ENCODE results near the gene PRIM2. TPM values are rescaled to one million over a fixed set of nuclear protein-coding genes. Genes with fewer than 3 reads are reported as not detected.
"Not testable (repeated sequence)": the region's sequence is repeated elsewhere in the genome, so short reads cannot be mapped to it uniquely, and the experiment has no call there.

Gene PRIM2
- total RNA-seq, 2 donors from 2014 or later: 42.7 to 49.1 TPM

DNA sequence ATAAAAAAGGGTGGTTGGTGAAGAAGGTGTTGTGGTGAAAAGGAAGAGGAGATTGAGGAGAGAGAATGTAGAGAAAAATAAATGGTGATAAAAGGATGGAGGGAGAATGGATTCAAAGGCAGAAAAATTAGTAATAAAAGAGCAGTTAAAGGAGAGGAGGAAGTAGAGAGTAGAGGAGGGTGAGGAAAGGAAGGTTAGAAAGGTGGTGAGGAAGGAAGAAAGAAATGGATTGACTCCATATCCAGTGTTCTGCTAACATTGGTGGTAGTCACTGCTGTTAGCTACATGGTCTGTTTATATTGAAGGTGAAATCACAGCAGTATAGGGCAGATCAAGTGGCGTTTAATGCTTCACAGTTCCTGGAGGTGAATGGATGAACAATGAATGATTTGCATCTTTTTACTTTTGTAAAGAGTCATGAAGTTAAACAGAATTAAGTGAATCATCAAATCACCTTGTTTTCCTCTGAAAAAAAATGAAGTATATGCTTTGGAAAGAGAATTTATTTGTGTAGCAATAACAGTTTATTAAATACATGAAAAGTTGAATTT, 154.0 kb downstream of the PRIM2 start:
- H3K4me3 Mint-ChIP-seq; H3K27ac Mint-ChIP-seq; H3K27me3 Mint-ChIP-seq; H3K36me3 Mint-ChIP-seq (ENCODE audit: low read depth); H3K9me3 Mint-ChIP-seq; ATAC-seq (replicated peaks); H3K4me1 Mint-ChIP-seq: not testable (repeated sequence)

DNA sequence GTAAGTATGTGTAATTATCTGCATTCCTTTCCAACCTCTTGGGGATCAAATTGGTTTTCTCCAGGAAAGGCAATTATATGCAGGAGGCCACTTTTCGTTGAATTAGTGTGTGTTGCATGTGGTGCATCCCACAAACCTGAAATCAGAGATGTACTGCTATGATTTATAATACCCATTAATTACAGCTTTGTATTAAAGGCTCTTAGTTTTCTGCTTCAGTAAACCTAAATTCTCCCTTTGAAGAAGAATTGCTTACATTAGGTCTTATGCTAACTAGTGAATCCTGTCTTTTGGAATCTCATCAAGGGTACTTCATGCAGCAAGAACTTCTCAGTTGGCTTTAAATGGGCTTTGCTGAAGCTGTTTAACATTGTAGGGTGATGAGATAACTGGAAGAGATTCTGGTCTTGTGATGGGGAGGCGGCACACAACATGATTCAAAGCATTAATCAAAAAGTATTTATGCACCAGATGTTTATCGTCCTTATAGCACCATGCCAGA, 155.5 kb downstream of the PRIM2 start:
- not testable (repeated sequence) for ATAC-seq (replicated peaks); H3K36me3 Mint-ChIP-seq (ENCODE audit: low read depth); H3K27ac Mint-ChIP-seq; H3K27me3 Mint-ChIP-seq; H3K4me3 Mint-ChIP-seq; H3K9me3 Mint-ChIP-seq; H3K4me1 Mint-ChIP-seq

GRCh38 chr6:57474862-57475475, 157.5 kb downstream of the PRIM2 start:
- H3K27me3 Mint-ChIP-seq; H3K4me3 Mint-ChIP-seq; H3K36me3 Mint-ChIP-seq (ENCODE audit: low read depth); H3K4me1 Mint-ChIP-seq; H3K27ac Mint-ChIP-seq; H3K9me3 Mint-ChIP-seq; ATAC-seq (replicated peaks): not testable (repeated sequence)

DNA sequence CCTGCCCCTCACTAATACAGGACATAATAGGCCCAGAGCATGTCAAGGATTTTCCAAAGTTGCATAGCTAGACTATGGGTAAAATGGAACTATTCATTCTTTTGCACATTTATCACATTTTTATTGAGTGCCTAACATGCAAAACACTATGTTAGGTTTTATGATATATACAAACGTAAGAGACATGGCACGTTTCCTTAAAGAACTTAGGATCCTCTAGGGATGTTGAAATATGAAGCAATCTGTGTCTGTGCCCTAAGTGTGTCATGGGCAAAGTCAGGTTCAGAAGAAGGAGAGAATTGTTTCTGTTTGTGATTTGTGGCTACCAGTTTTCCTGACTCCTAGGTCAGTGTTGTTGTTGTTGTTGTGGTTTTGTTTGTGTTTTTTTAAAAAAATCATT, 158.2 kb downstream of the PRIM2 start:
- not testable (repeated sequence) for H3K27me3 Mint-ChIP-seq; H3K9me3 Mint-ChIP-seq; ATAC-seq (replicated peaks); H3K27ac Mint-ChIP-seq; H3K4me3 Mint-ChIP-seq; H3K4me1 Mint-ChIP-seq; H3K36me3 Mint-ChIP-seq (ENCODE audit: low read depth)

DNA sequence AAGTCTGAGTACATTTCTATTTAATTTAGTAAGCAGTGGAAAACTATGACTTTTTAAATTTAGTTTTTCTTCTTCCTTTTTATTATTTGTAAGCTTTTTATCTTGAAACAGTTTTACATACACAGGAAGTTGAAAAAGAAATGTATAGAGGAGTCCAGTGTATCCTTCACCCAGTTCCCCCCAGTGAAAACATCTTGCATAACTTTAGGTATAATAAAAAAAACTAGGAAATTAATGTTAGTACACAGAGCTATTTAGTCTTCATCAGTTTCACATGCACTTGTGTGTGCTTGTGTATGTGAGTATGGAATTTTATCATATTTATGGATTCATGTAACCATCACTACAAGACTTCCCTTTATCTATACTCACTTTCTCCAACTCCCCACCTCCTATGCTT, 162.8 kb downstream of the PRIM2 start:
- H3K36me3 Mint-ChIP-seq (ENCODE audit: low read depth); H3K9me3 Mint-ChIP-seq; ATAC-seq (replicated peaks): not testable (repeated sequence)

GRCh38 chr6:57481121-57481520, 163.7 kb downstream of the PRIM2 start:
- H3K9me3 Mint-ChIP-seq; H3K36me3 Mint-ChIP-seq (ENCODE audit: low read depth); H3K4me1 Mint-ChIP-seq; H3K27ac Mint-ChIP-seq; ATAC-seq (replicated peaks); H3K27me3 Mint-ChIP-seq; H3K4me3 Mint-ChIP-seq: not testable (repeated sequence)

More for the DNA sequence above, 162.8 kb downstream of the PRIM2 start:
- H3K4me1 Mint-ChIP-seq, H3K27me3 Mint-ChIP-seq, H3K27ac Mint-ChIP-seq, H3K4me3 Mint-ChIP-seq: not testable (repeated sequence)

GRCh38 chr6:57482471-57482870, 165.0 kb downstream of the PRIM2 start:
- not testable (repeated sequence) for ATAC-seq (replicated peaks); H3K27me3 Mint-ChIP-seq; H3K27ac Mint-ChIP-seq; H3K4me3 Mint-ChIP-seq; H3K9me3 Mint-ChIP-seq; H3K36me3 Mint-ChIP-seq (ENCODE audit: low read depth); H3K4me1 Mint-ChIP-seq

GRCh38 chr6:57486494-57487081, 169.2 kb downstream of the PRIM2 start:
- H3K27me3 Mint-ChIP-seq; H3K36me3 Mint-ChIP-seq (ENCODE audit: low read depth); H3K9me3 Mint-ChIP-seq; H3K27ac Mint-ChIP-seq; H3K4me3 Mint-ChIP-seq; H3K4me1 Mint-ChIP-seq; ATAC-seq (replicated peaks): not testable (repeated sequence)

DNA sequence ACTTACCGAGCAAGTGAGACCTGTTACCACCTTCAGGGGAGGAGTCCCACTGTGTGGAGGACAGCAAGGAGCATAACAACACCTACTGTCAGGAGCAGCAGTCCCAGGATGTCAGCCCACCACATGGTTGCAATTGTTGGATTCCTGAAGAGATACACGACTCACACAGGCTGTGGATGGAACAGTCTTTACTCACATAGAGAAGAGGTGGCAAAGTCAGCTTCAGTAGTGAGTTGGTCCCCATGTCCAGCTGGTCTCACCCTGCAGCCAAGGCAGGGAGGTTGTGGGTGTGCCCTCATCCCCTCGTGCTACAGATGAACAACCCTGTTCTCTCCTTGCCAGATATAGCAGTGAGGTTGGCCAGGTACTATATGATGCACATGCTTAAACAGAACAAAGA, 171.1 kb downstream of the PRIM2 start:
- not testable (repeated sequence) for H3K27ac Mint-ChIP-seq; H3K27me3 Mint-ChIP-seq; ATAC-seq (replicated peaks); H3K4me1 Mint-ChIP-seq; H3K4me3 Mint-ChIP-seq; H3K9me3 Mint-ChIP-seq; H3K36me3 Mint-ChIP-seq (ENCODE audit: low read depth)

- H3K36me3 Mint-ChIP-seq (ENCODE audit: low read depth); H3K27me3 Mint-ChIP-seq; H3K4me3 Mint-ChIP-seq; H3K4me1 Mint-ChIP-seq; ATAC-seq (replicated peaks); H3K9me3 Mint-ChIP-seq; H3K27ac Mint-ChIP-seq: not testable (repeated sequence)
Measured at GRCh38 chr6:57489887-57490286, 172.5 kb downstream of the PRIM2 start.

DNA sequence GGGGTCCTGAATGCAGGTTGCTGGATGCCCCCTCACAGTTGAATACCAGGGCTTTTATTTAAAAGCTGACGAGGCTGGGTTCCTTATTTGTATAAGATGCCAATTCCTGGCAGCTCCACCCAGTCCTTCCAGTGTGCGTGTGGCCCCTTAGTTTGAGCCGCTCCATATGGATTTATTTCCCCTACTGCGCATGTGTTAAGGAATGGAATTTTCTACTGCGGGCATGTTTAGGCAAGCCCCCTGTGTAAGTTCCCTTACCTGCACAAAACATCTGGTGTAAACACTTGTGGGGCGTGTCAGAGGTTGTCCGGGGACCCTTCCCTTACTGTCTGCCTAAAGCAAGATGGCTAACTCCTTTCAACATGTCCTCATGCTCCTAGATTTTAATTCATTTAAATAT, 174.4 kb downstream of the PRIM2 start:
- not testable (repeated sequence) for H3K27ac Mint-ChIP-seq; H3K9me3 Mint-ChIP-seq; ATAC-seq (replicated peaks); H3K36me3 Mint-ChIP-seq (ENCODE audit: low read depth); H3K27me3 Mint-ChIP-seq; H3K4me1 Mint-ChIP-seq; H3K4me3 Mint-ChIP-seq

DNA sequence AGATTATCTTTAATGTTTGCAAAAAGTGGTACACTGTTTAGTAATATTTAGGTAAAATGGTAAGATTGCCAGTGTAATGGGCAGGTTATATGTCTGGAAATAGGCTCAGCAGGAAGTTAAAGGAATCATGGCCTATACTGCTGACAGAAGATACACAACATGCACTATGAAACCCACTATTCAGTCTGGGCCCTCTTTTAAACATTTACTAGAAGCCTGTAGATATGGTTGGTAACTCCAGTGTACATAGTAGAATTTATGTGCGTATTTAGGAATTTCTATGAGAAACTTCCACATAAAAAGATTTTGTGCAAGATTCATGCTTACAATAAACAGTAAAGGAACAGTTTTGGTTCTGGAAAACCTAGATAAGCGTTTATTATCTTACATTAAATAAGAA, 178.8 kb downstream of the PRIM2 start:
- H3K36me3 Mint-ChIP-seq (ENCODE audit: low read depth); H3K27ac Mint-ChIP-seq; ATAC-seq (replicated peaks); H3K9me3 Mint-ChIP-seq; H3K4me3 Mint-ChIP-seq; H3K4me1 Mint-ChIP-seq; H3K27me3 Mint-ChIP-seq: not testable (repeated sequence)

DNA sequence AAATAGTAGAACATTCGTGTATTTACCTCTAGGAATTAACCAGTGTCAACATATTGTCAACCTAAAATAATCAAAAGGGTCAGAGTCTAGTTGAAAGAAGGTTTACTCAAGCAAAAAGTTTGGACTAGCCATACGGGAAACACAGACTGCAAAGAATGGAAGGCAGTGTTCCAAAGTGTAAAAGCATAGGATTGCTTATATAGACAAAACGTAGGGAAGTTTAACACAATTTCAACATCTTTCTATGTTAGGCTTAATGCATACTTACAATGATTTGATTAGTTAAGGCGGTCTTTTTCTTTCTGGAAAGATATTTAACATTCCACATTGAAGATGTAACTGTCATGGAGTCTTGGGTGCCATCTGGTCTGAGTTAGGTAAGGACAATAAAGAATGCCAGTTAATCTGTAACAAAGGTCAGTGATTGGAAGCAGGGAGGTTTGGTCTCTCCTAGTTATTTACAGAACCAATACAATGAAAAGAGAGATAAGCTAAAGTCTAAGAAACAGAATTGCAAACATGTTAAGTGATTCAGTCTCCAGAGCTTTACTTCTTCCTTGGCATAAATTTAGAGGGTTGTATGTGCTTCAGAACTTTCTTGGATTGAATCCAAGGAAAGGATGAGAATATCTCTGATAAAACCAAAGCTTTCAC, 183.1 kb downstream of the PRIM2 start:
- not testable (repeated sequence) for H3K4me1 Mint-ChIP-seq; H3K36me3 Mint-ChIP-seq (ENCODE audit: low read depth); H3K4me3 Mint-ChIP-seq; H3K9me3 Mint-ChIP-seq; H3K27ac Mint-ChIP-seq; ATAC-seq (replicated peaks); H3K27me3 Mint-ChIP-seq

GRCh38 chr6:57502387-57502786, 185.0 kb downstream of the PRIM2 start:
- not testable (repeated sequence) for H3K4me3 Mint-ChIP-seq; H3K9me3 Mint-ChIP-seq; H3K27ac Mint-ChIP-seq; ATAC-seq (replicated peaks); H3K36me3 Mint-ChIP-seq (ENCODE audit: low read depth); H3K4me1 Mint-ChIP-seq; H3K27me3 Mint-ChIP-seq

DNA sequence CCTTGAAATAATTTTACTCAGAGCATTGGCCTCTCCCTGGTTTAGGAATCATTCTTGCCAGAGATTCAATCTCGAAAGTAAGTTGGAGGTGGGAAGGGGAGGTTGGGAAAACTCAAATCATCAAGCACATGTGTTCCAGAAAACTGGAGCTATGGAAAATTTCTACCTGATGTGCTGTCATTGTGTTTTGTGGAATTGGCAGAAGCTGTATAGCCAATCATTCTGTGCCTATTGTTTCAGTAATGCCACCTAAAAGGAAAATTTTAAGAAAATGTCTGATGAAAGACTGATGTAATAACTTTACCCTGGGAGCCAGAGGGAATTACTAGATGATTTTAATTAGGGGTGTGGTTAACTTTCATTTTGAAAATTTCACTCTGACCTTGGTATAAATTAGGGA, 187.8 kb downstream of the PRIM2 start:
- H3K36me3 Mint-ChIP-seq (ENCODE audit: low read depth); H3K27ac Mint-ChIP-seq; ATAC-seq (replicated peaks); H3K4me1 Mint-ChIP-seq; H3K27me3 Mint-ChIP-seq; H3K9me3 Mint-ChIP-seq; H3K4me3 Mint-ChIP-seq: not testable (repeated sequence)
